Parathyroid adenoma (tissue), 2 donors: ENCODE measurements around the gene UAP1L1.
"Not testable (repeated sequence)": the region's sequence is repeated elsewhere in the genome, so short reads cannot be mapped to it uniquely, and the experiment has no call there.

Experiments used
- H2AFZ ChIP-seq: fragments of 300-600 bp; sonication (generic); one replicate; pipeline ENCODE4 v1.7.0; 2017; ENCODE audit warnings: antibody characterized with exemption, mild to moderate bottlenecking
- H3K27ac ChIP-seq: fragments of 300-600 bp; sonication (generic); one replicate; pipeline ENCODE4 v1.7.0; 2017
- H3K27me3 ChIP-seq: fragments of 300-600 bp; sonication (generic); one replicate; pipeline ENCODE4 v1.7.0; 2017; ENCODE audit warnings: low read length; ENCODE audit not compliant: control insufficient read depth, insufficient read depth
- H3K36me3 ChIP-seq: fragments of 300-600 bp; sonication (generic); one replicate; pipeline ENCODE4 v1.7.0; 2017; ENCODE audit warnings: low read length; ENCODE audit not compliant: control insufficient read depth, insufficient read depth
- H3K4me1 ChIP-seq: fragments of 300-600 bp; sonication (generic); one replicate; pipeline ENCODE4 v1.7.0; 2017; ENCODE audit warnings: control low read depth
- H3K4me2 ChIP-seq: fragments of 300-600 bp; sonication (generic); one replicate; pipeline ENCODE4 v1.7.0; 2017; ENCODE audit warnings: low read length
- H3K4me3 ChIP-seq: fragments of 300-600 bp; sonication (generic); one replicate; pipeline ENCODE4 v1.7.0; 2017; ENCODE audit warnings: low read depth, low read length
- H3K79me2 ChIP-seq: fragments of 300-600 bp; sonication (generic); one replicate; pipeline ENCODE4 v1.7.0; 2017; ENCODE audit warnings: control low read depth
- H3K9ac ChIP-seq: fragments of 300-600 bp; sonication (generic); one replicate; pipeline ENCODE4 v1.7.0; 2017; ENCODE audit warnings: mild to moderate bottlenecking
- H3K9me3 ChIP-seq: fragments of 300-600 bp; sonication (generic); one replicate; pipeline ENCODE4 v1.7.0; 2017; ENCODE audit warnings: low read length; ENCODE audit not compliant: control insufficient read depth
- TF ChIP-seq, protein P1 (sequence below): fragments of 300-600 bp; sonication (generic); IDR thresholded peaks from one replicate; pipeline ENCODE4 v1.7.0; 2017; ENCODE audit warnings: antibody characterized with exemption, mild to moderate bottlenecking
- donor health status: primary hyperparathyroidism.

UAP1L1 gene

DNA sequence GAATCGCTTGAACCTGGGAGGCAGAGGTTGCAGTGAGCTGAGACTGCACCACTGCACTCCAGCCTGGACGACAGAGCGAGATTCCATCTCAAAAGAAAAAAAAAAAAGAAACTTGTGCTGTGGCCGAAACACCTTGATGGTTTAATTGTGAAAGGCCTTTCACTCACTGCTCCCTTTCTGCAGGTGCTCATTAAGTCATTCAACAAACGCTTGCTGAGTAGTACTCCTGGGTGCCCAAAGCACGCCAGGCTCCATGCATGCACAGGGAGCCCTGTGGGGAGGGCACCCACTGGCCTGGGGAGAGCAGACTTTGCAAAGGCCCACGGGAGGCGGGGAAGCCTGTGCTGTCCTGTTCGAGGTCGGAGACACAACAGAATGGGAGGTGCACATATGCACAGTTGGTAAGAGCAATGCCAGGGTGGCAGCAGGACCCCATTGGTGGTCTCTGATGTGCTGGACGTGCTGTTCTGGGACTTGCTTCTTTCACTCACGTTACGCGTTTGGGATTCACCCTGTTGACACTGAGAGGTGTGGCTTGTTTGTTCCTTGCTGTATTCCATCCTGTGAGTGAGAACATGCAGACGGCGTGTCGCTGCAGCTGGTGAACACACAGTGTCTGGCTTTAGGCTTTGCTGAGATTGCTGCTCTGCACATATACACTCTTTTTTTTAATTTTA is 20.4 kb upstream of the UAP1L1 start:
- no peaks in the 10 kb centered on the region for H3K4me1 ChIP-seq
- TF ChIP-seq, protein P1, sequence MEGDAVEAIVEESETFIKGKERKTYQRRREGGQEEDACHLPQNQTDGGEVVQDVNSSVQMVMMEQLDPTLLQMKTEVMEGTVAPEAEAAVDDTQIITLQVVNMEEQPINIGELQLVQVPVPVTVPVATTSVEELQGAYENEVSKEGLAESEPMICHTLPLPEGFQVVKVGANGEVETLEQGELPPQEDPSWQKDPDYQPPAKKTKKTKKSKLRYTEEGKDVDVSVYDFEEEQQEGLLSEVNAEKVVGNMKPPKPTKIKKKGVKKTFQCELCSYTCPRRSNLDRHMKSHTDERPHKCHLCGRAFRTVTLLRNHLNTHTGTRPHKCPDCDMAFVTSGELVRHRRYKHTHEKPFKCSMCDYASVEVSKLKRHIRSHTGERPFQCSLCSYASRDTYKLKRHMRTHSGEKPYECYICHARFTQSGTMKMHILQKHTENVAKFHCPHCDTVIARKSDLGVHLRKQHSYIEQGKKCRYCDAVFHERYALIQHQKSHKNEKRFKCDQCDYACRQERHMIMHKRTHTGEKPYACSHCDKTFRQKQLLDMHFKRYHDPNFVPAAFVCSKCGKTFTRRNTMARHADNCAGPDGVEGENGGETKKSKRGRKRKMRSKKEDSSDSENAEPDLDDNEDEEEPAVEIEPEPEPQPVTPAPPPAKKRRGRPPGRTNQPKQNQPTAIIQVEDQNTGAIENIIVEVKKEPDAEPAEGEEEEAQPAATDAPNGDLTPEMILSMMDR: no peak
- H3K9ac ChIP-seq: no peak overlapping the region
- no peaks in the 10 kb centered on the region for H3K9me3 ChIP-seq
- H3K27me3 ChIP-seq: no peaks in the 10 kb centered on the region
- no peak overlapping the region for H3K4me2 ChIP-seq
- no peaks in the 10 kb centered on the region for H3K36me3 ChIP-seq
- H2AFZ ChIP-seq: no peak overlapping the region
- H3K27ac ChIP-seq: no peak overlapping the region
- no peak overlapping the region for H3K4me3 ChIP-seq
- H3K79me2 ChIP-seq: no peaks in the 10 kb centered on the region

DNA sequence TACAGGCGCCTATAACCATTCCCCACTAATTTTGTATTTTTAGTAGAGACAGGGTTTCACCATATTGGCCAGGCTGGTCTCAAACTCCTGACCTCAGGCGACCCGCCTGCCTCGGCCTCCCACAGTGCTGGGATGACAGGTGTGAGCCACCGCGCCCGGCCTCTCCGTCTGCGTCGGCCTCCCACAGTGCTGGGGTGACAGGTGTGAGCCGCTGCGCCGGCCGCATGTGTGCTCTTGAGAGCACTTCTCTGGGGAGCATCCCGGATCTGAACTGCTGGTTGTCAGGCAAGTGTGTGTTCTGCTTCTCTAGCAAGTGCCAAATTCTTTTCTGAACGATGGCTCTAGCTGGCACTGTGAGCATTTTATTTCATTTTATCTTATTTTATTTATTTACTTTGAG is 19.8 kb upstream of the UAP1L1 start:
- Histone ChIP-seq H3K4me1 (no peaks in the 10 kb centered on the region), H3K36me3 (no peaks in the 10 kb centered on the region), H3K4me3 (no peak overlapping the region), H3K79me2 (no peaks in the 10 kb centered on the region), H2AFZ (no peak overlapping the region), H3K27me3 (no peaks in the 10 kb centered on the region), H3K9ac (no peak overlapping the region), H3K27ac (no peak overlapping the region), H3K9me3 (no peaks in the 10 kb centered on the region), H3K4me2 (no peak overlapping the region)
- TF ChIP-seq, protein P1: no peak

DNA sequence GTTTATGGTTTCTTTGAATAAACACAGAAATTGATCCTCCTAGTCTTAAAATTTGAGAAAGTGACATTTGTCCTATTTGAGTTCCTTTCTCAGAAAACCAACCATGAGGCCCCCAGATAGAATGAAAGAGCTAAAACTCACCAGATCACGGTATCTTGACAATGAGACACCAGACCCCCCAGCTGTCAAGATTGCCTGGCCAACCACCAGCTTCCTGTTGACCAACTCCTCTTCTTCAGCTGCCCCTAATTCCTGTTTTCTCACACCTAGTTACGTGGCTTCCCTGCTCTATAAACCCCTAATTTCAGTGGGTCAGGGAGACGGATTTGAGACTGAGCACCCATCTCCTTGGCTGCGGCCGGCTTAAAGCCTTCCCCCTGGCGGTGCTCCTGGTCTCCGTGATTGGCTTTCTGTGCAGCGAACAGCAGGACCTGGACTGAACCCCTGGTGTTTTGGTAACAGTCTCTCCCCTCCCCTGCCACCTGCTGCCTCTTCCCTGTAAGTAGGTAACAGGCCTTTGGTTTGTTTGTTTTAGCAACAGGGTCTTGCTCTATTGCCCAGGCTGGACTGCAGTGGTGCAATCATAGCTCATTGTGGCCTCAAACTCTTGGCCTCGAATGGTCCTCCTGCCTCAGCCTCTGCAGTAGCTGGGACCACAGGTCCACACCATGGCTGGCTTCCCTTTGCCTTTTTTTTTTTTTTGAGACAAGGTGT is 18.6 kb upstream of the UAP1L1 start:
- H3K79me2 ChIP-seq: no peaks in the 10 kb centered on the region
- no peak overlapping the region for H3K27ac ChIP-seq
- H3K4me3 ChIP-seq: no peak overlapping the region
- no peak overlapping the region for H3K4me2 ChIP-seq
- no peaks in the 10 kb centered on the region for H3K4me1 ChIP-seq
- no peaks in the 10 kb centered on the region for H3K36me3 ChIP-seq
- TF ChIP-seq, protein P1: no peak
- no peak overlapping the region for H2AFZ ChIP-seq
- H3K9ac ChIP-seq: no peak overlapping the region
- H3K9me3 ChIP-seq: no peaks in the 10 kb centered on the region
- no peaks in the 10 kb centered on the region for H3K27me3 ChIP-seq

DNA sequence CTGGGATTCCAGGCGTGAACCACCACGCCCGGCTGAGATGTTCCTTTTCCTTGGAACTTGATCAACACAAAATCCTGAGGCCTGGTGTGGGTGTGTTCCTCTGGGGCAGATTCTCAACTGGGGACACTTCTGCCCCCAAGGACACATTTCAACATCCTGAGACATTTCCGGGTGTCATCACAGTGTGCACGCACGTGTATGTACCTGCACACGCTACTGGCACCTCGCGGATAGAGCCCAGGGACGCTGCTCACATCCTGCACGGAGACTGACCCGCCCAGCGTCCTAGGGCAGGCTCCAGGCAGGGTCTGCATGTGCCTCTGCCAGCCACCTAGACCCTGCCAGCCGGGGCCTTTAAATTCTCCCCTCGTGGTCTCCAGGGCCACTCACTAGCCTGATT is 14.9 kb upstream of the UAP1L1 start:
- no peaks in the 10 kb centered on the region for H3K9me3 ChIP-seq
- TF ChIP-seq, protein P1: no peak

DNA sequence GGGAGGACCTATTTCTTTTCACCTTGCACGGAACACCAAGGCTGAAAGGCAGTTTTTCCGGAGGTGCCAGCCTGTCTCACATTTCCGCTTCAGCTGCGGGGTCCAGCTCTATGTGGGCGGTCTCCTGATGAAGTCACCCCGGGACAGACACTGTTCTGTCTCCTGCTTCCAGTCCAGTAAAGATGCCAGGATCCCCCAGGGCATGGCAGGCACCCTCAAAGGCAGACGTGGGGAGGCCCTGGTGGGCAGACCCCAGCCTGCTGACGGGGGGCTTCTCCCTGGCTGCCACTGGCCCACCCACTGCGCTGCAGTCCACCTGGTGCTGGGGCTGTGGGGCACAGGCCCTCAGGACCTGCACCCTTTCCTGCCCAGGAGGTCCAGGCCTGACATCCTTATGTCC is 14.5 kb upstream of the UAP1L1 start:
- not testable (repeated sequence) for H2AFZ ChIP-seq, H3K9ac ChIP-seq, H3K36me3 ChIP-seq, H3K4me1 ChIP-seq, H3K27me3 ChIP-seq, H3K79me2 ChIP-seq, H3K4me3 ChIP-seq, H3K27ac ChIP-seq, H3K9me3 ChIP-seq, H3K4me2 ChIP-seq

More for the DNA sequence above, 14.9 kb upstream of the UAP1L1 start:
- H3K9ac ChIP-seq: no peak overlapping the region
- no peaks in the 10 kb centered on the region for H3K27me3 ChIP-seq
- H3K36me3 ChIP-seq: no peaks in the 10 kb centered on the region
- no peaks in the 10 kb centered on the region for H3K79me2 ChIP-seq
- H2AFZ ChIP-seq: no peak overlapping the region
- H3K27ac ChIP-seq: no peak overlapping the region
- H3K4me2 ChIP-seq: no peak overlapping the region
- H3K4me3 ChIP-seq: no peak overlapping the region
- H3K4me1 ChIP-seq: no peaks in the 10 kb centered on the region
